Measurements from ENCODE around the gene SUPT16H.

- TF ChIP-seq CTCF (IDR thresholded peaks at IDR 0.05) = no peak
- TF ChIP-seq POLR2A (IDR thresholded peaks at IDR 0.05) = no peak
Observed at GRCh38 chr14:21415329-21415728, 31.5 kb upstream of the SUPT16H start.

Measured in uterus (tissue), 2 donors.